HuH-7.5 (cell line): Measurements from ENCODE around the gene TRPC4.
"Not testable (repeated sequence)": the region's sequence is repeated elsewhere in the genome, so short reads cannot be mapped to it uniquely, and the experiment has no call there.

Source experiments
- DNase-seq: peaks from one replicate; pipeline ENCODE4 v3.0.0; 2011; ENCODE audit warnings: low spot score

The TRPC4 gene

GRCh38 chr13:37601648-37602440, 267.7 kb downstream of the TRPC4 start:
- DNase-seq: no peak

DNA sequence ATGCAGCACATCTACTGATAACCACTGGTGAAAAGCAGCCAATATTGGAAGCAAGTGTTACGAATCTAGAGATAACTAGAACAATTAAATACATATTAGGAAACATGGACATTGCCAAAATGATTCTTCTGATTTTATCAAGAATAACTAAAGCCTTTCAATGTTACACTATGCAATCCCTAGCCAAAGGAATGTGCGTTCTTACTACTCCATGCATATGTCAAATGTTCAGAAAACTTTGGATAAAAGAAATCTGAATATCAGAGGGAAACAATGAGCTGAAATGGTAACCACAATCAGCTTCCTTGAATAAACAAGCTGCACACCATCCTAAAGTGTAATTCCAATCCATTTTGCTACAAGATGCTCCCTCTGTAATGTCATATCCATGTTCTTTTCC, 270.1 kb downstream of the TRPC4 start:
- no peak for DNase-seq

- DNase-seq: no peak
Observed at GRCh38 chr13:37598597-37598996, 271.0 kb downstream of the TRPC4 start, which contains the start of gene POSTN. TSS of gene POSTN (minus strand) at chr13:37598768. CDS start at chr13:37598726, 42 bp downstream.

GRCh38 chr13:37597477-37598025, 272.0 kb downstream of the TRPC4 start:
- no peak for DNase-seq

DNA sequence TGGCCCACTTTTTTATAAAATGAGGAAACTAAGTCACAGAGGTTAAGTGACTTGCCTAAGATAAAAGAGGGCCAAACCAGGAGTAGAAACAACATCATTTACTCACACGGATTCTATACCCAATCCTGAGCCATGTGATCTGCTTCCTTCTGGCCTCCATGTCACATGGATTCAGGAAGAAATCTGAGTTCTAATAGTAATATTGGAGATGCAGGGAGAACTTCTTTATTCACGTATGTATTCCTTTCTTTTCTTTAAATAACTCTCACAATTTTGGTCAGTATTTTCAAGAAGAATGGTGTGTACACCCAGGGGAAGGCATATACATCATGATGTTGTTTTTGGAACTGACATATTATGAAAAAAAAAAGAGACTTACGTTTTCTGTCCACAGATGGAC, 272.8 kb downstream of the TRPC4 start:
- DNase-seq: no peak

- DNase-seq: no peak
Observed at GRCh38 chr13:37595162-37595561, 274.4 kb downstream of the TRPC4 start.

- no peak for DNase-seq
Observed at GRCh38 chr13:37594550-37594949, 275.0 kb downstream of the TRPC4 start.

DNA sequence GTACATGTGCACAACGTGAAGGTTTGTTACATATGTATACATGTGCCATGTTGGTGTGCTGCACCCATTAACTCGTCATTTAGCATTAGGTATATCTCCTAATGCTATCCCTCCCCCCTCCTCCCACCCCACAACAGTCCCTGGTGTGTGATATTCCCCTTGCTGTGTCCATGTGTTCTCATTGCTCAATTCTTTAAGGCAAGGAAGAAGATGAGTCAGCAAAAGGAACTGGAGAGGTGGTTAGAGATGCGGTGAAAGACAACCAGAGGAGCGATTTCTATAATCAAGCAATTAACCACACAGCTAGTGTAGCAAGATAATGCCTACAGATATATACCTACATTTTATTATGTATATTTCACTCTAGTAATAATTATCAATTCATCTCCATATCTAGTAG, 280.2 kb downstream of the TRPC4 start:
- DNase-seq: not testable (repeated sequence)

- DNase-seq: no peak
Observed at GRCh38 chr13:37587236-37587635, 282.3 kb downstream of the TRPC4 start.
